ENCODE results near the gene EIF4B.

GRCh38 chr12:53047221-53048032 is 41.2 kb downstream of the EIF4B start:
- TF ChIP-seq CTCF (IDR thresholded peaks at IDR 0.05; ENCODE audit: low read length) (no peak), EZH2 (IDR thresholded peaks at IDR 0.05; ENCODE audit: borderline replicate concordance, low read length) (no peak)
